ENCODE measurements around the gene PPP2R2C.

The PPP2R2C gene

GRCh38 chr4:6501171-6501570 lies 28.8 kb upstream of the PPP2R2C start:
- Mint-ChIP-seq H3K36me3 (ENCODE audit: low read depth) (no peaks in the 10 kb centered on the region), H3K9me3 (peaks cover 35% of the 10 kb centered on the region), H3K4me3 (no peak overlapping the region), H3K27ac (no peak overlapping the region), H3K27me3 (peaks cover 4% of the 10 kb centered on the region), H3K4me1 (ENCODE audit: low read depth) (no peaks in the 10 kb centered on the region)
- intact Hi-C loops (cut with micrococcal nuclease) = no loop called here

GRCh38 chr4:6500481-6501140 lies 28.2 kb upstream of the PPP2R2C start:
- no peak overlapping the region for H3K27ac Mint-ChIP-seq
- peaks cover 4% of the 10 kb centered on the region for H3K27me3 Mint-ChIP-seq

DNA sequence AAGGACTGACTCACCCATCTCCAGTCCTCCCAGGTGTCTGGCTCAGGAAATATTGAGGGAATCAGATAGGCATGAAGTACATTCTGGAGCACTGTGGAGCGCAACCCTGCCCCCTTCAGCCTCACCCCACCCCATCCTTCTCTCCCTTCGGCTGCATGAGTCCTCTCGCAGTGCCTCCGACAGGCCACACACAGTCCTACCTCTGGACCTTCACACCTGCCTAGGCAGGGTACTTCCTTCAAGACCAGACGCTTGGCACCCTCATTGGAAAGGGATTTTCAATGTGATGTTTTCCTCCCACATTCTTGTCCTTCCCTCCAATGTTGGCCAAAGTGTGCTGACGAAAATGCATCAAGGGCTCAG lies 26.8 kb upstream of the PPP2R2C start:
- no peaks in the 10 kb centered on the region for H3K4me1 Mint-ChIP-seq (ENCODE audit: low read depth)
- no peaks in the 10 kb centered on the region for H3K36me3 Mint-ChIP-seq (ENCODE audit: low read depth)
- intact Hi-C loops (cut with micrococcal nuclease) = no loop called here
- H3K4me3 Mint-ChIP-seq = no peak overlapping the region
- H3K27ac Mint-ChIP-seq = no peak overlapping the region
- H3K27me3 Mint-ChIP-seq = peaks cover 4% of the 10 kb centered on the region
- peaks cover 23% of the 10 kb centered on the region for H3K9me3 Mint-ChIP-seq

More at GRCh38 chr4:6500481-6501140, 28.2 kb upstream of the PPP2R2C start:
- Mint-ChIP-seq H3K4me1 (ENCODE audit: low read depth) (no peaks in the 10 kb centered on the region), H3K9me3 (peaks cover 32% of the 10 kb centered on the region), H3K4me3 (no peak overlapping the region), H3K36me3 (ENCODE audit: low read depth) (no peaks in the 10 kb centered on the region)
- intact Hi-C loops (cut with micrococcal nuclease) = no loop called here

- Mint-ChIP-seq H3K4me3 (no peak overlapping the region), H3K36me3 (ENCODE audit: low read depth) (no peaks in the 10 kb centered on the region), H3K4me1 (ENCODE audit: low read depth) (no peaks in the 10 kb centered on the region), H3K27me3 (peaks cover 4% of the 10 kb centered on the region), H3K27ac (no peak overlapping the region), H3K9me3 (peaks cover 17% of the 10 kb centered on the region)
- intact Hi-C loops (cut with micrococcal nuclease) = no loop called here
Measured at GRCh38 chr4:6498511-6499237, 26.3 kb upstream of the PPP2R2C start.

GRCh38 chr4:6497796-6498195 lies 25.4 kb upstream of the PPP2R2C start:
- H3K4me3 Mint-ChIP-seq = no peak overlapping the region
- H3K27me3 Mint-ChIP-seq = peaks cover 12% of the 10 kb centered on the region
- no peaks in the 10 kb centered on the region for H3K36me3 Mint-ChIP-seq (ENCODE audit: low read depth)
- peaks cover 13% of the 10 kb centered on the region for H3K9me3 Mint-ChIP-seq
- intact Hi-C loops (cut with micrococcal nuclease) = no loop called here
- H3K4me1 Mint-ChIP-seq (ENCODE audit: low read depth) = no peaks in the 10 kb centered on the region
- no peak overlapping the region for H3K27ac Mint-ChIP-seq

- intact Hi-C loops (cut with micrococcal nuclease) = no loop called here
Measured at GRCh38 chr4:6495736-6496135, 23.3 kb upstream of the PPP2R2C start.

DNA sequence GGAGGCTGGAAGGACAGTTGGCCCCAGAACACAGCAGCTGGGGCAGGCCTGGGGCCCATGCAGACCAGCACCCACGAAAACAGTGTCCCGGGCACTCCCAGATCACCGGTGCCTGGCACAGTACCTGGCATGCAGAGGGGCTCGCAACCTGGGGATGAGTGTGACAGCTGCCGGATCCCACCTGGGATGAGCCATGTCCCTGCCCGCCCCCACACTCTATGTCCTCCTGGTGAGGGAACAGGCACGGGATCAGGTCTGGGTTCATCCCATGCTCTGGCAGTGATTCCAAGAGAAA lies 22.8 kb upstream of the PPP2R2C start:
- intact Hi-C loops (cut with micrococcal nuclease) = no loop called here
- Mint-ChIP-seq H3K4me3 (no peak overlapping the region), H3K4me1 (ENCODE audit: low read depth) (no peaks in the 10 kb centered on the region), H3K36me3 (ENCODE audit: low read depth) (no peaks in the 10 kb centered on the region), H3K9me3 (peaks cover 25% of the 10 kb centered on the region), H3K27me3 (peaks cover 10% of the 10 kb centered on the region), H3K27ac (no peak overlapping the region)

More at GRCh38 chr4:6495736-6496135, 23.3 kb upstream of the PPP2R2C start:
- Mint-ChIP-seq H3K36me3 (ENCODE audit: low read depth) (no peaks in the 10 kb centered on the region), H3K9me3 (peaks cover 25% of the 10 kb centered on the region), H3K27ac (no peak overlapping the region), H3K27me3 (peaks cover 10% of the 10 kb centered on the region), H3K4me3 (no peak overlapping the region), H3K4me1 (ENCODE audit: low read depth) (no peaks in the 10 kb centered on the region)

GRCh38 chr4:6494431-6495295 lies 22.2 kb upstream of the PPP2R2C start:
- H3K4me3 Mint-ChIP-seq = no peak overlapping the region
- intact Hi-C loops (cut with micrococcal nuclease) = no loop called here
- peaks cover 8% of the 10 kb centered on the region for H3K27me3 Mint-ChIP-seq
- no peak overlapping the region for H3K27ac Mint-ChIP-seq
- H3K4me1 Mint-ChIP-seq (ENCODE audit: low read depth) = no peaks in the 10 kb centered on the region
- no peaks in the 10 kb centered on the region for H3K36me3 Mint-ChIP-seq (ENCODE audit: low read depth)
- peaks cover 25% of the 10 kb centered on the region for H3K9me3 Mint-ChIP-seq

- no peak overlapping the region for H3K27ac Mint-ChIP-seq
- no peaks in the 10 kb centered on the region for H3K4me1 Mint-ChIP-seq (ENCODE audit: low read depth)
- no peak overlapping the region for H3K4me3 Mint-ChIP-seq
- H3K27me3 Mint-ChIP-seq = peaks cover 12% of the 10 kb centered on the region
- H3K36me3 Mint-ChIP-seq (ENCODE audit: low read depth) = no peaks in the 10 kb centered on the region
- intact Hi-C loops (cut with micrococcal nuclease) = no loop called here
- H3K9me3 Mint-ChIP-seq = peaks cover 25% of the 10 kb centered on the region
Measured at GRCh38 chr4:6493658-6494304, 21.4 kb upstream of the PPP2R2C start.

DNA sequence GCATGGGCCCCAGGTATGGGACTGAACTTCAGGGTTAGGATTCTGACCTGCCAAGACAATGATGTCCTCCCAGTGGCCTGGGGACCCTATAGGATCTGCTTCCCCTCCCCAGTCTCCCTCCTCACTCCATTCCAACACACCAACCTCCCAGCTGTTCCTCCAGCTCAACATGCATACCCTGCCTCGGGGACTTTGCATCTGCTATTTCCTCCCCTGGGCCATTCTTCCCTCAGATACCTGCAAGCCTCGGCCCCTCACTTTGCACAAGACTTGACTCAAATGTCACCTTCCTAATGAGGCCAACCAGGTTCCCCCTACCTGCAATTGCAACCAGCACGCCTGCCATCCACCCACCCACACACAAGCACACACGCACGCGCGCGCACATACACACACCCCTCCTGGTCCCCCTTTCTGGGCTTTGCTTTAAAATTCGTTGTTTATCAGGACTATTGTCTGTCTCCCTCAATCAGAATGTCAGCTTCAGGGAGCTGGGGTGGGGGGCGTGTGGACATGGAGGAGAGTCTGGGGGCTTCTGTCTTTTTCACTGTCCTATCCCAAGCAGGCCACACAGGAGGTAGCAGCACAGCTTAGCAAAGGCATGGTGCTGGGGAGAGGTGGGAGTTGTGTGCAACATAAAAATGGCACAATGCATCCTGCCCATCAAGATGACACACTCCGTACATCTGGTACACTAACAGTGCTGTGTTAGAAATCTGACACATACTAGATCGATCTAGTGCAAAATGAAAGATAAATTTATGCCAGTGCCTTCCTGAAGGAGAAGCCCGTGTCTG lies 20.6 kb upstream of the PPP2R2C start:
- no peaks in the 10 kb centered on the region for H3K4me1 Mint-ChIP-seq (ENCODE audit: low read depth)
- H3K36me3 Mint-ChIP-seq (ENCODE audit: low read depth) = no peaks in the 10 kb centered on the region
- peaks cover 27% of the 10 kb centered on the region for H3K9me3 Mint-ChIP-seq
- intact Hi-C loops (cut with micrococcal nuclease) = no loop called here
- H3K27ac Mint-ChIP-seq = no peak overlapping the region
- no peak overlapping the region for H3K4me3 Mint-ChIP-seq
- H3K27me3 Mint-ChIP-seq = peaks cover 12% of the 10 kb centered on the region

GRCh38 chr4:6492027-6492590 lies 19.7 kb upstream of the PPP2R2C start:
- Mint-ChIP-seq H3K36me3 (ENCODE audit: low read depth) (no peaks in the 10 kb centered on the region), H3K4me1 (ENCODE audit: low read depth) (no peaks in the 10 kb centered on the region), H3K4me3 (no peak overlapping the region), H3K27me3 (peaks cover 12% of the 10 kb centered on the region), H3K9me3 (peaks cover 37% of the 10 kb centered on the region), H3K27ac (no peak overlapping the region)
- intact Hi-C loops (cut with micrococcal nuclease) = no loop called here

DNA sequence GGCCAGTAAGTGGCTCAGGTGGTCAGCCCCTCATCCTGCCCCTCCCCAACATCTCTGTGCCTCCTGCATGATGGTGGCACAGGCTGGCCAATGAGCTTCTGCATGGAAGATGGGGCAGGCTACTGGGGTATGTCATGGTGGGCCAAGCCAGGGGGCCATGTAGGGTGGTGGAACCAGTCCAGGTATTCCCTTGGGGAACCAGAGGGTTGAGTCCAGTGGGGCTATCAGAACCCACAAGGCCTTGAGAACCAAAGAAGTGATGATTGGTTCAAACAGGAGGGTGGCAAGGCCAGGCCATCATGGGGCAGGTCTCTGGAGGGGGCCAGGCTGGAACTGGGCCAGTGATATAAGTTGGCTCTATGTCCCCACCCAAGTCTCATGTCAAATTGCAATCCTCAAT lies 18.8 kb upstream of the PPP2R2C start:
- Mint-ChIP-seq H3K27me3 (peaks cover 14% of the 10 kb centered on the region), H3K9me3 (peaks cover 41% of the 10 kb centered on the region), H3K36me3 (ENCODE audit: low read depth) (no peaks in the 10 kb centered on the region), H3K27ac (no peak overlapping the region), H3K4me1 (ENCODE audit: low read depth) (no peaks in the 10 kb centered on the region), H3K4me3 (no peak overlapping the region)
- intact Hi-C loops (cut with micrococcal nuclease) = no loop called here

- Mint-ChIP-seq H3K4me1 (ENCODE audit: low read depth) (no peaks in the 10 kb centered on the region), H3K27ac (no peak overlapping the region), H3K27me3 (peaks cover 15% of the 10 kb centered on the region), H3K4me3 (no peak overlapping the region), H3K9me3 (peaks cover 50% of the 10 kb centered on the region), H3K36me3 (ENCODE audit: low read depth) (no peaks in the 10 kb centered on the region)
- intact Hi-C loops (cut with micrococcal nuclease) = no loop called here
Measured at GRCh38 chr4:6489927-6490326, 17.5 kb upstream of the PPP2R2C start.

All from dendritic cell treated with granulocyte-macrophage colony-stimulating factor and Interleukin-4, amounts not matched to agents 40 ng/mL and 50 ng/mL, for 4 days (primary cell).